NB4 (cell line): ENCODE data around the gene CDC42EP1.

Experiments
- DNase-seq: peaks from one replicate; pipeline ENCODE4 v3.0.0; 2010; ENCODE audit warnings: low read depth
- H3K4me3 ChIP-seq: one replicate; pipeline ENCODE4 v1.5.1; 2011; ENCODE audit warnings: mild to moderate bottlenecking, low read depth, low read length, moderate library complexity
- MYC ChIP-seq: IDR thresholded peaks from 2 replicates; pipeline ENCODE4 v1.6.1; 2011; ENCODE audit warnings: low read depth, low read length
- POLR2A ChIP-seq: IDR thresholded peaks from 2 replicates; pipeline ENCODE4 v1.6.1; 2011; ENCODE audit warnings: mild to moderate bottlenecking; ENCODE audit not compliant: insufficient read length; ENCODE audit errors: extremely low read depth
- TF ChIP-seq, protein P1 (sequence below): IDR thresholded peaks from 2 replicates; pipeline ENCODE4 v1.6.1; 2011; ENCODE audit warnings: low read depth, low read length
- TF ChIP-seq, protein P2 (sequence below): IDR thresholded peaks from one replicate; pipeline ENCODE4 v1.5.1; 2012; ENCODE audit warnings: low read depth, low read length

CDC42EP1 gene

DNA sequence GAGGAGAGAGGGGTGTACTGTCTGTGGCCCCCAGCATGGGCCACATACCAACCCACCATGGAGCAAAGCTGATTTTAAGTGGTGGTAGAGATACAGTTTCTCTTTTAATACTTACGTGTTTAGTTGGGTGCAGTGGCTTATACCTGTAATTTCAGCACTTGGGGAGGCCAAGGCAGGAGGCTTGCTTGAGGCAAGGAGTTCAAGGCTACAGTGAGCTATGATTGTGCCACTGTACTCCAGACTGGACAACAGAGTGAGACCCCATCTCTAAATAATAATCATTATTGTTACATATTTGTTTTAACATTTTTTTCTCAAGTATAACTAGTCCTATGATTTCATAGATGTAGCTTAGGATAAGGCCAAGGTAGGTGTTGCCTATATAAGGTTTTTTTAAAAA lies 57.2 kb downstream of the CDC42EP1 start:
- no peak for DNase-seq
- TF ChIP-seq, protein P1, sequence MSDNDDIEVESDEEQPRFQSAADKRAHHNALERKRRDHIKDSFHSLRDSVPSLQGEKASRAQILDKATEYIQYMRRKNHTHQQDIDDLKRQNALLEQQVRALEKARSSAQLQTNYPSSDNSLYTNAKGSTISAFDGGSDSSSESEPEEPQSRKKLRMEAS = no peak
- TF ChIP-seq POLR2A (no peak), MYC (no peak)
- TF ChIP-seq, protein P2, sequence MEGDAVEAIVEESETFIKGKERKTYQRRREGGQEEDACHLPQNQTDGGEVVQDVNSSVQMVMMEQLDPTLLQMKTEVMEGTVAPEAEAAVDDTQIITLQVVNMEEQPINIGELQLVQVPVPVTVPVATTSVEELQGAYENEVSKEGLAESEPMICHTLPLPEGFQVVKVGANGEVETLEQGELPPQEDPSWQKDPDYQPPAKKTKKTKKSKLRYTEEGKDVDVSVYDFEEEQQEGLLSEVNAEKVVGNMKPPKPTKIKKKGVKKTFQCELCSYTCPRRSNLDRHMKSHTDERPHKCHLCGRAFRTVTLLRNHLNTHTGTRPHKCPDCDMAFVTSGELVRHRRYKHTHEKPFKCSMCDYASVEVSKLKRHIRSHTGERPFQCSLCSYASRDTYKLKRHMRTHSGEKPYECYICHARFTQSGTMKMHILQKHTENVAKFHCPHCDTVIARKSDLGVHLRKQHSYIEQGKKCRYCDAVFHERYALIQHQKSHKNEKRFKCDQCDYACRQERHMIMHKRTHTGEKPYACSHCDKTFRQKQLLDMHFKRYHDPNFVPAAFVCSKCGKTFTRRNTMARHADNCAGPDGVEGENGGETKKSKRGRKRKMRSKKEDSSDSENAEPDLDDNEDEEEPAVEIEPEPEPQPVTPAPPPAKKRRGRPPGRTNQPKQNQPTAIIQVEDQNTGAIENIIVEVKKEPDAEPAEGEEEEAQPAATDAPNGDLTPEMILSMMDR = no peak
- no peak overlapping the region for H3K4me3 ChIP-seq

DNA sequence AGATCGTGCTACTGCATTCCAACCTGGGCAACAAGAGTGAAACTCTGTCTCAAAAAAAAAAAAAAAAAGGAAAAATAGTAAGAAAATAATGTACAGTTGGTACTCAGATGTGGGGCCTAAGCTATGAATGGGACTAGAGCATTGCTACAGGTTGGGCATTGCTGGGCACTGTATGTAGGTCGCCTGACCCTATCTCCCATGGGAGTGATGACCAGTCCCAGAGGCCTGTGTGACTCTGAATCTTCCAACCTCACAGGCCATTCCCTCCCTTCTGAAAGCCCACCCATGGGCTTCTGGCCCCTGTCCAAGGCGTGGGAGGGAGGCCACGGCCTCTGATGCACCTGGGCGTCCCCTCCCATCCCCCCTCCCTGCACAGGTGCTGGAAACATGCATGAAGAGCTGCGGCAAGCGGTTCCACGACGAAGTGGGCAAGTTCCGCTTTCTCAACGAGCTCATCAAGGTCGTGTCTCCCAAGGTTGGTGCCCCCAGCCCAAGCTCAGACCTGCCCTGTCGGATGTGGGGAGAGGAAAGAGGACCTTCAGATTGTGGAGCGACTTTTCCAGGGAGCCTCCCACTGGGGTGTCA lies 57.9 kb downstream of the CDC42EP1 start:
- TF ChIP-seq, protein P1 = no peak
- no peak overlapping the region for H3K4me3 ChIP-seq
- no peak for DNase-seq

DNA sequence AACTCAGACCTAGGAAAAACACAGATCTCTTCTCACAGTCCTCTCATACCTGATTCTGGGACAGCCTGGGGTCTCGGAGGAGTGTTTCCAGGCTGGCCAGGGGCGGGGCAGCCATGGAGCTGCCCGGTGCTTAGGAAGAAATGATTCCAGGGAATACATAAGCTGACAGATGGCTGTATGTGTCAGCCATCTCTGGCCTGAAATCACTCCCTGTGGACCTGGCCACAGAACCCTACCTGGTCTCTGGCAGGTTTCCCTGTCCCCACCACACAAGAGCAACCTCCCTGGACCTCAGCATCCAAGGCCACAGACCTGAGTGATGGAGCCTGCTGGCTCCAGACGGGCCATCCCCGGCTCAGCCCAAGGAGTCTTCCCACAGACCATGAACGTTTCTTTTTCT lies 58.4 kb downstream of the CDC42EP1 start:
- TF ChIP-seq POLR2A (no peak), MYC (no peak)
- TF ChIP-seq, protein P1 = no peak
- TF ChIP-seq, protein P2 = no peak
- DNase-seq = no peak
- H3K4me3 ChIP-seq = no peak overlapping the region
